ENCODE results near the gene TMEM19.

DNA sequence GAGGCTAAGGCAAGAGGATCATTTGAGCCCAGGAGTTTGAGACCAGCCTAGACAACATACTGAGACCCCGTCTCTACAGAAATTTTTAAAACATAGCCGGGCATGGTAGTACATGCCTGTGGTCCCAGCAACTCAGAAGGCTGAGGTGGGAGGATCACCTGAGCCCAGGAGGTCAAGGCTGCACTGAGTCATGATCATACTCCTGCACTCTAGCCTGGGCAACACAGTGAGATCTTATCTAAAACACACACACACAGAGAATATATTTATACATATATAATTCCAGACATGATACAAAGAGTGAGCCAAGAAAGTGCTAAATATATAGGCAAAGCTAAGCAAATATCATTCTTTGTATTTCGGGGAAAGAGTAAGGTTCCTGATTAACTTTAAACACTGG is 31.7 kb upstream of the TMEM19 start:
- TF ChIP-seq POLR2AphosphoS5 (IDR thresholded peaks at IDR 0.05; ENCODE audit: low read depth, low read length) (no peak), RFX5 (IDR thresholded peaks at IDR 0.05; ENCODE audit: low read length) (no peak), TAF1 (IDR thresholded peaks at IDR 0.05; ENCODE audit: borderline replicate concordance, low read depth, low read length) (no peak), FOXJ3 (CRISPR knock-in tag; IDR thresholded peaks at IDR 0.05) (no peak), TEAD4 (IDR thresholded peaks at IDR 0.05; ENCODE audit: borderline replicate concordance, insufficient read depth) (no peak), NFIC (IDR thresholded peaks at IDR 0.05; ENCODE audit: borderline replicate concordance) (no peak), FOSL2 (IDR thresholded peaks at IDR 0.05; ENCODE audit: borderline replicate concordance, low read depth) (no peak)
- TF ChIP-seq, protein P1, sequence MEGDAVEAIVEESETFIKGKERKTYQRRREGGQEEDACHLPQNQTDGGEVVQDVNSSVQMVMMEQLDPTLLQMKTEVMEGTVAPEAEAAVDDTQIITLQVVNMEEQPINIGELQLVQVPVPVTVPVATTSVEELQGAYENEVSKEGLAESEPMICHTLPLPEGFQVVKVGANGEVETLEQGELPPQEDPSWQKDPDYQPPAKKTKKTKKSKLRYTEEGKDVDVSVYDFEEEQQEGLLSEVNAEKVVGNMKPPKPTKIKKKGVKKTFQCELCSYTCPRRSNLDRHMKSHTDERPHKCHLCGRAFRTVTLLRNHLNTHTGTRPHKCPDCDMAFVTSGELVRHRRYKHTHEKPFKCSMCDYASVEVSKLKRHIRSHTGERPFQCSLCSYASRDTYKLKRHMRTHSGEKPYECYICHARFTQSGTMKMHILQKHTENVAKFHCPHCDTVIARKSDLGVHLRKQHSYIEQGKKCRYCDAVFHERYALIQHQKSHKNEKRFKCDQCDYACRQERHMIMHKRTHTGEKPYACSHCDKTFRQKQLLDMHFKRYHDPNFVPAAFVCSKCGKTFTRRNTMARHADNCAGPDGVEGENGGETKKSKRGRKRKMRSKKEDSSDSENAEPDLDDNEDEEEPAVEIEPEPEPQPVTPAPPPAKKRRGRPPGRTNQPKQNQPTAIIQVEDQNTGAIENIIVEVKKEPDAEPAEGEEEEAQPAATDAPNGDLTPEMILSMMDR (IDR thresholded peaks at IDR 0.05): no peak
- TF ChIP-seq, protein P2, sequence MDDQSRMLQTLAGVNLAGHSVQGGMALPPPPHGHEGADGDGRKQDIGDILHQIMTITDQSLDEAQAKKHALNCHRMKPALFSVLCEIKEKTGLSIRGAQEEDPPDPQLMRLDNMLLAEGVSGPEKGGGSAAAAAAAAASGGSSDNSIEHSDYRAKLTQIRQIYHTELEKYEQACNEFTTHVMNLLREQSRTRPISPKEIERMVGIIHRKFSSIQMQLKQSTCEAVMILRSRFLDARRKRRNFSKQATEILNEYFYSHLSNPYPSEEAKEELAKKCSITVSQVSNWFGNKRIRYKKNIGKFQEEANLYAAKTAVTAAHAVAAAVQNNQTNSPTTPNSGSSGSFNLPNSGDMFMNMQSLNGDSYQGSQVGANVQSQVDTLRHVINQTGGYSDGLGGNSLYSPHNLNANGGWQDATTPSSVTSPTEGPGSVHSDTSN (IDR thresholded peaks at IDR 0.05): no peak
- TF ChIP-seq, protein P3, sequence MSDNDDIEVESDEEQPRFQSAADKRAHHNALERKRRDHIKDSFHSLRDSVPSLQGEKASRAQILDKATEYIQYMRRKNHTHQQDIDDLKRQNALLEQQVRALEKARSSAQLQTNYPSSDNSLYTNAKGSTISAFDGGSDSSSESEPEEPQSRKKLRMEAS (IDR thresholded peaks at IDR 0.05; ENCODE audit: low read depth): no peak
- TF ChIP-seq, protein P4, sequence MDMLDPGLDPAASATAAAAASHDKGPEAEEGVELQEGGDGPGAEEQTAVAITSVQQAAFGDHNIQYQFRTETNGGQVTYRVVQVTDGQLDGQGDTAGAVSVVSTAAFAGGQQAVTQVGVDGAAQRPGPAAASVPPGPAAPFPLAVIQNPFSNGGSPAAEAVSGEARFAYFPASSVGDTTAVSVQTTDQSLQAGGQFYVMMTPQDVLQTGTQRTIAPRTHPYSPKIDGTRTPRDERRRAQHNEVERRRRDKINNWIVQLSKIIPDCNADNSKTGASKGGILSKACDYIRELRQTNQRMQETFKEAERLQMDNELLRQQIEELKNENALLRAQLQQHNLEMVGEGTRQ (IDR thresholded peaks at IDR 0.05; ENCODE audit: borderline replicate concordance, low read depth, low read length): no peak
- TF ChIP-seq, protein P5, sequence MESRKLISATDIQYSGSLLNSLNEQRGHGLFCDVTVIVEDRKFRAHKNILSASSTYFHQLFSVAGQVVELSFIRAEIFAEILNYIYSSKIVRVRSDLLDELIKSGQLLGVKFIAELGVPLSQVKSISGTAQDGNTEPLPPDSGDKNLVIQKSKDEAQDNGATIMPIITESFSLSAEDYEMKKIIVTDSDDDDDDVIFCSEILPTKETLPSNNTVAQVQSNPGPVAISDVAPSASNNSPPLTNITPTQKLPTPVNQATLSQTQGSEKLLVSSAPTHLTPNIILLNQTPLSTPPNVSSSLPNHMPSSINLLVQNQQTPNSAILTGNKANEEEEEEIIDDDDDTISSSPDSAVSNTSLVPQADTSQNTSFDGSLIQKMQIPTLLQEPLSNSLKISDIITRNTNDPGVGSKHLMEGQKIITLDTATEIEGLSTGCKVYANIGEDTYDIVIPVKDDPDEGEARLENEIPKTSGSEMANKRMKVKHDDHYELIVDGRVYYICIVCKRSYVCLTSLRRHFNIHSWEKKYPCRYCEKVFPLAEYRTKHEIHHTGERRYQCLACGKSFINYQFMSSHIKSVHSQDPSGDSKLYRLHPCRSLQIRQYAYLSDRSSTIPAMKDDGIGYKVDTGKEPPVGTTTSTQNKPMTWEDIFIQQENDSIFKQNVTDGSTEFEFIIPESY (IDR thresholded peaks at IDR 0.05; ENCODE audit: borderline replicate concordance, low read depth): no peak

Data from SK-N-SH (cell line).